Glomerular endothelial cell (primary cell): Measurements from ENCODE around the gene MFSD6. TPM values are rescaled to one million over a fixed set of nuclear protein-coding genes. Genes with fewer than 3 reads are reported as not detected.

ENCODE experiments used
- total RNA-seq: library from RNA; depleted of rRNA; stranded (reverse); fragments of >200 nt; gene quantifications from 2 replicates; pipeline ENCODE4 v1.2.3, GENCODE V29; 2015

The MFSD6 gene
- total RNA-seq, 1 donor from 2014 or later: 12.4 TPM

Other genes with a start within 250 kb of the MFSD6 start
- 13.7 and 19.4 TPM in 2 replicates for gene HIBCH, start 88.5 kb upstream of the MFSD6 start, total RNA-seq
- 15.5 and 19.1 TPM in 2 replicates for gene INPP1, start 64.8 kb upstream of the MFSD6 start, total RNA-seq
- 1.9 and 2.5 TPM in 2 replicates for gene NEMP2, start 126.4 kb downstream of the MFSD6 start, total RNA-seq
- 17.0 and 21.1 TPM in 2 replicates for gene NAB1, start 240.7 kb downstream of the MFSD6 start, total RNA-seq